GM19099 (cell line): ENCODE results near the gene OSGIN1.

ENCODE experiments used
- POLR2A ChIP-seq: IDR thresholded peaks from 3 replicates; pipeline ENCODE4 v1.6.1; 2011; ENCODE audit warnings: low read depth; ENCODE audit not compliant: insufficient read length; ENCODE audit errors: extremely low read depth

Gene OSGIN1

GRCh38 chr16:83983491-83983890 is 30.5 kb downstream of the OSGIN1 start:
- TF ChIP-seq POLR2A, result no peak

DNA sequence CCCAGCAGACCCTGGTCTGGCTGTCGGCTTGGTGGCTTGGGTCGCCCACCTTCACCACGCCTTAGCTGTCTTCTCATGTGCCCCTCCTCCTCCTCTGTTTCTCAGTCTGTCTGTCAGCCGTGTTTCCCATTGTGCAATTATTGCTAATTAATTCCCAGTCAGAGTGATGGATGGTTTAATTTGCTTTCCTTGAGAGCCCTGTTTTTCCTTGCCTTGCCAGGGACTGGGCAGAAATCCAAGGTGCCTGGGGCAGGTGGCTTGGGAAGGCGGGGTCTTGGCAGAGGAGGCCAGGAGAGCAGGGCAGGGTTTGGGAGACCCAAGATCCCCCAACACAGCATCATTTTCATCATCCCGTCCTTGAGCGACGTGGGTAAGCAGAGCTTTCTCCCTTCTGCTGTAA is 36.3 kb downstream of the OSGIN1 start:
- TF ChIP-seq POLR2A, result no peak

DNA sequence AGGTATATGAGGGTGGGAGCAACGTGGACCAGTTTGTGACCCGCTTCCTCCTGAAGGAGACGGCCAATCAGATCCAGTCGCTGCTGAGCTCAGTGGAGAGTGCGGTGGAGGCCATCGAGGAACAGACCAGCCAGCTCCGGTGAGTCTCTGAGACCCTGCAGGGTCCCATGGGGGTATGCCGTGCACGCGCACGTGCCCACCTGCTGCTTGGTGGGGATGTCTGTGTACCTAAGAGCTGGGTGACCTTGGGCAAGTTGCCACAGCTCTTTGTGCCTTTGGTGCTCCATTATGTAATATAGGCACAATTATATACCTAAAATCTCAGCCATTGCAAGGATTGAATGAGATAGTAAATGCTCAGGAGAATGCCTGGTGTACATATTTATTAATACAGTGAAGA is 37.5 kb downstream of the OSGIN1 start:
- TF ChIP-seq POLR2A, result no peak

GRCh38 chr16:83992624-83993023 is 39.6 kb downstream of the OSGIN1 start:
- TF ChIP-seq POLR2A, result no peak

DNA sequence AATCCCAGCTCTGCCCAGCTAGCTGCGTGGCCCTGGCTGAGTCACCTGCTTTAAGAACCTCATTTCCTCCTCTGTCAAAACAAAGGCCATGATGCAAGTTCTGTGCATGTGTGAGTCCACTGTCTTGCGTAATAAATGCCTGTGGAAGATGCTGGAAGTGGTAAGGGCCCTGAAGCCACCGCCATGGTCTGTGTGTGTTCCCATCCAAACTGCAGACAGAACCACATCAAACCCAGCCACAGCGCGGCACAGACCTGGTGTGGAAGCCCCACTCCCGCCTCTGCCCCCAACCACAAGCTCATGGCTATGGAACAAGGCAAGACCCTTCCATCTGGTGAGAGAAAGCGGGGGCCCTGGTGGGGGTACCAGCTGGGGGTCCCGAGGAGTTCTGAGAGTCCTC is 41.0 kb downstream of the OSGIN1 start:
- TF ChIP-seq POLR2A, result no peak

DNA sequence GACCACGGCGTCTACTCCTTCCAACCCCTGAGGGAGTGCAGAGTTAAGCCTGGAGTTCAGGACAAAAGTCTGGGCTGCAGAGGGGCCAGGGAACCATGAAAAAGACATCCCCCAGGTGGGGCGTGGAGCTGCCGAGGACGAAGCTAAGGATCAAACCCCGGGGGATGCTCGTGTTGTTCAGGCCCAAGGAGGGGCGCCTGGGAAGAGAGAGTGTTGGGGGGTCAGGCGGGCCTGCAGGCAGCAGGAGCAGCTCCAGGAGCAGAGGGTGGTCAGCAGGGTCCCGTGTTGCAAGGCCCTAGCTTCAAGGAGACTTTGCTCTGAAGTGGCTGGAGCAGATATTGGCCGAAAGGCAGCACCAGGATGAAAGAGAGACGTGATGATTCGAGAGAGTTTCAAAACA is 41.7 kb downstream of the OSGIN1 start:
- TF ChIP-seq POLR2A, result no peak

DNA sequence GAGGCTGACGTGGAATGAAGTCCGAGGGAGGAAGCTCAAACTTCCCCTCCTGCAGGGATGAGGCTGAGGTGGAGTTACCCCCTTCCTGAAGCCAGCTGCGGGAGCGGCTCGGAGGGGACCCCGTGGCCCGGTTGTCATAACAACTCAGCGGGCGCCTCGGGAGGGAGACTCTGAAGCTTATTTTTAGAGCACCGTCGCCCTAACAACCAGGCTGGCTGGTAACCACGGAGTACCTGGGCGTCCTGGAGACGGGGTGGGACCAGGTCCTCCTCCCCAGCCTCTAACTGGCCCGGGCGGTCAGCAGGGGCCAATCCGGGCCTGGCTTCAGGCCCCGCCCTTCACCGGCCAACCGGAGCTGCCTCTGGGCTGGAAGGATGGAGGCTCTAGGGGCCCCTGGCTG is 42.7 kb downstream of the OSGIN1 start:
- TF ChIP-seq POLR2A, result no peak

GRCh38 chr16:83996481-83997252 is 43.6 kb downstream of the OSGIN1 start:
- TF ChIP-seq POLR2A, result no peak

DNA sequence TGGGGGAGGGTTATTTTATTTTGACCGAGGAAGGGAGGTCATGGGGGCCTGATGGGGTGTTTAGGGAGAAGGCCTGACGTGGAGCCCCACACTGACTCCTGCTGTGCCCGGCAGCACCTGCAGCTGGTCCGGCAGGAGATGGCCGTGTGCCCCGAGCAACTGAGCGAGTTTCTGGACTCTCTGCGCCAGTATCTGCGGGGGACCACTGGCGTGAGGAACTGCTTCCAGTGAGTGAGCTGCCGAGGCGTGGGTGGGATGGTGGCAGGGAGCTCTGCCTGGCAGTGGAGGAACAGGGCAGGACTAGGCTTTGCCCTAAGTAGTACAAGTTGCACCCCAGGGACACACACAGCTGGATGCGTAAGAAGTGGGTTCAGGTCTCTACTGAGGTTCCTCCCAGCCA is 45.1 kb downstream of the OSGIN1 start:
- no peak for TF ChIP-seq POLR2A

- no peak for TF ChIP-seq POLR2A
Measured at GRCh38 chr16:84000989-84001642, 48.1 kb downstream of the OSGIN1 start.

DNA sequence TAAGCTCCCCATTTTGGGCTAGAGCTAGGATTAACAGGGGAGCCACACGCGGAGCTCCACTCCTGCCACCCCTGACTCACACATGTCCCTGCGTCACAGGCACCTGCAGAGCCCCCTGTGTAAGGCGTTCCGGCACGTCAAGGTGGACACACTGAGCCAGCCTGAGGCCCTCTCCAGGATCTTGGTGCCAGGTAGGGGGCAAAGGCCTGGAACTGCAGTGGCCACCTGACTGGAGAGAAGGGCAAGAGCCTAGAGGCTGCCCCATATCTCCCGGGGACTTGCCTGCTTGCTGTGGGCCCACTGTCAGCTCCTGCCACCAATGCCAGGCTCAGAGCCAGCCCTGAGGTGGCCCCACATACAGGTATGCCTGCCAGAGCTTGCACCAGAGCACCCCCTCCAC is 48.7 kb downstream of the OSGIN1 start:
- TF ChIP-seq POLR2A, result no peak

GRCh38 chr16:84003038-84003437 is 50.0 kb downstream of the OSGIN1 start:
- TF ChIP-seq POLR2A, result no peak

- TF ChIP-seq POLR2A, result no peak
Measured at GRCh38 chr16:84004442-84004841, 51.4 kb downstream of the OSGIN1 start.

GRCh38 chr16:84005391-84005790 is 52.4 kb downstream of the OSGIN1 start:
- no peak for TF ChIP-seq POLR2A

GRCh38 chr16:84007520-84007919 is 54.5 kb downstream of the OSGIN1 start:
- TF ChIP-seq POLR2A, result no peak

- TF ChIP-seq POLR2A, result no peak
Measured at GRCh38 chr16:84007965-84008364, 54.9 kb downstream of the OSGIN1 start.

DNA sequence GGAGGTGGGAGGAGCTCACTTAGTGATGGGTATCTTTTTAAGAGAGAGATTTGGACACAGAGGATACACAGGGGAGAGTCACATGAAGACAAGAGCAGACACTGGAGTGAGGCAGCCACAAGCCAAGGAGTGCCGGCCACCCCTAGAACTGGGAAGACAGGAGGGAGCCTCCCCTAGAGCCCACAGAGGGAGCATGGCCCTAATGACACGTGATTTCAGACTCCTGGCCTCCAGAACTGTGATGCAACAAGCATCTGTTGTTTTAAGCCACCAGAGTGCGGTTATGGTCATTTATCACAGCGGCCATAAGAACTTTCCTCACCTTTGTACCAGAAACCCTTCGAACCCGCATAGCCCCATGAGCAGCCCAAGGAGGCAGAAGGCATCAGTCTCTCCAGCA is 56.2 kb downstream of the OSGIN1 start:
- no peak for TF ChIP-seq POLR2A

GRCh38 chr16:84013787-84014569 is 60.9 kb downstream of the OSGIN1 start:
- TF ChIP-seq POLR2A, result no peak
